T-helper 17 cell (primary cell): ENCODE measurements around the gene ZC2HC1C. TPM values are rescaled to one million over a fixed set of nuclear protein-coding genes. Genes with fewer than 3 reads are reported as not detected.
A peak's percentile ranks its signal among the peaks of the same experiment; 100 is the strongest.
"Not testable (repeated sequence)": the region's sequence is repeated elsewhere in the genome, so short reads cannot be mapped to it uniquely, and the experiment has no call there.

Experiments
- ATAC-seq: fragments of 150-1000 bp; cut with Tn5 transposase; 2 replicates; pipeline ENCODE4 v1.10.0; 2021; ENCODE audit warnings: mild to moderate bottlenecking, moderate library complexity
- DNase-seq, 3 donors: peaks; one replicate each; pipeline versions ENCODE4 v3.0.0 to v3.0.0-alpha.2; 2020 to 2021
- H3K9me3 ChIP-seq: one replicate; pipeline ENCODE4 v1.7.0; 2013; ENCODE audit warnings: low read length, mild to moderate bottlenecking; ENCODE audit not compliant: control insufficient read depth, poor library complexity, severe bottlenecking
- H3K27ac Mint-ChIP-seq: one replicate; pipeline ENCODE4 v1.8.0; 2022; ENCODE audit warnings: mild to moderate bottlenecking, moderate library complexity, mixed read lengths
- H3K27me3 Mint-ChIP-seq: one replicate; pipeline ENCODE4 v1.8.0; 2022; ENCODE audit warnings: mixed read lengths
- H3K36me3 Mint-ChIP-seq: one replicate; pipeline ENCODE4 v1.8.0; 2022; ENCODE audit warnings: low read depth, mixed read lengths
- H3K4me1 Mint-ChIP-seq: one replicate; pipeline ENCODE4 v1.8.0; 2022; ENCODE audit warnings: mild to moderate bottlenecking, mixed read lengths
- H3K4me3 Mint-ChIP-seq: one replicate; pipeline ENCODE4 v1.8.0; 2022; ENCODE audit warnings: mild to moderate bottlenecking, moderate library complexity, mixed read lengths
- total RNA-seq, 4 donors: library from RNA in 2 of 4; stranded (reverse) in 2 of 4; gene quantifications; one replicate each; pipeline ENCODE4 v1.2.3 and lab custom pipeline; 2022 to 2026

The ZC2HC1C gene
- total RNA-seq, 2 donors from 2014 or later: 0.20 to 0.76 TPM

DNA sequence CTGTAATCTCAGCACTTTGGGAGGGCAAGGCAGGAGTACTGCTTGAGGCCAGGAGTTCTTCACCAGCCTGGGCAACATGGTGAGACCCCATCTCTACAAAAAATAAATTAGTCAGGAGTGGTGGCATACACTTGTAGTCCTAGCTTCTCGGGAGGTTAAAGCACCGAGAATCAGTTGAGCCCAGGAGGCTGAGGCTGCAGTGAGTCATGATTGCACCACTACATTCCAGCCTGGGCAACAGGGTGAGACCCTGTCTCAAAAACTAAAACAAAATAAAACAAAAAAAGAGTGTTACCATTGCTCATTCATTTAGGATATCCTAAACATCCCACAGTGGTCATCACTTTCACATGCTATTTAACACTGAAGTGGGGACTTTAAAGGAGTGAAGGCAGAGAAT lies 49.6 kb downstream of the ZC2HC1C start:
- H3K4me3 Mint-ChIP-seq: no peak overlapping the region
- ATAC-seq (no peak), DNase-seq (no peak)
- peaks cover 9% of the 10 kb centered on the region for H3K4me1 Mint-ChIP-seq
- no peak overlapping the region for H3K27ac Mint-ChIP-seq
- H3K36me3 Mint-ChIP-seq: peaks cover 6% of the 10 kb centered on the region
- no peaks in the 10 kb centered on the region for H3K9me3 ChIP-seq
- no peaks in the 10 kb centered on the region for H3K27me3 Mint-ChIP-seq

DNA sequence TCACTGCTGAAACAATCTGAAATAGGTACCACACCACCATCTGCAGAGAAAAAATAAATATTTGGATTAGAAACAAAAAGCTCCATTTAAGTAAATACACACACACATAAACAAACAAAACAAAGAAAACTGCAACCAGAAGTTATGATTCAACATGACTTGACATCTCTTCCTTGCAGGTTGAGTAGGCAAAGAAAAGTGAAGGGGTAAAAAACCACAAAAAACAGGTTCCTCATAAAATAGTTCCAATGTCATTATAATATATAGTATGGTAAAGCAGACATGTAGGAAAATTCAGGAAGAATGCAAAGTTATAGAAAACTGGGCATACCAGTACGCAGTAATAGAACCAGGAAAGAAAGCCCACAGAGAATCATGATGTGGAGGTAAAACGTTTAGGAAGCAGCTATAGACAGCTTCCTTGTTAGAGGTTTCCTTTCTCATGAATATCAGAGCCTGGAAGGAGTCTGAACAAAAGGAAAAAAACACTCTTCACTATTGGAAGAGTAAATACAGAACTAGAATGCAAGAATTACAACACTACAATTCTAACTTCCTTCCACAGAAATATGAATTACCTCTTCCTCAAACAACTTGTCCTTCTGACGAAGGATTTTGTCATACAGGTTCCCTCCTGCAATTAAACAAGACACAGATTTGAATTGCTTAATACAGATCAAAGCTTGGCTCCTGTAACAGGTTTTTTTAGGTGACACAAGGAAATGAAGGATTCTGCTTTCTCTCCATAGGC lies 51.3 kb downstream of the ZC2HC1C start:
- Mint-ChIP-seq H3K36me3 (peaks cover 6% of the 10 kb centered on the region), H3K27ac (peak overlapping the region; percentile 47), H3K27me3 (no peaks in the 10 kb centered on the region), H3K4me3 (no peak overlapping the region), H3K4me1 (peaks cover 17% of the 10 kb centered on the region)
- no peak for DNase-seq
- no peaks in the 10 kb centered on the region for H3K9me3 ChIP-seq
- no peak for ATAC-seq

DNA sequence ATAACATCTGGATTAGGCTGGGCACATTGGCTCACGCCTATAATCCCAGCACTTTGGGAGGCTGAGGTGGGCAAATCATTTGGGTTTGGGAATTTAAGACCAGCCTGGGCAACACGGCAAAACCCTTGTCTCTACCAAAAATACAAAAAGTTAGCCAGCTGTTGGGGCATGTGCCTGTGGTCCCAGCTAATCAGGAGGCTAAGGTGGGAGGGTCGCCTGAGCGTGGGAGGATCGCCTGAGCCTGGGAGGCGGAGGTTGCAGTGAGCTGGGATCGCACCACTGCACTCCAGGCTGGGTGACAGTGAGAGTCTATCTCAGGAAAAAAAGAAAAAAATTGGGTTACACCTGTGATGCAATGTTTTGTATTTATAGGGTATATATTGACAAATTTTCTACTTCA lies 52.1 kb downstream of the ZC2HC1C start:
- DNase-seq: no peak
- Mint-ChIP-seq H3K4me3 (no peak overlapping the region), H3K27me3 (no peaks in the 10 kb centered on the region), H3K36me3 (peaks cover 6% of the 10 kb centered on the region), H3K27ac (peak overlapping the region; percentile 9), H3K4me1 (peaks cover 24% of the 10 kb centered on the region)
- H3K9me3 ChIP-seq: no peaks in the 10 kb centered on the region
- ATAC-seq: no peak

DNA sequence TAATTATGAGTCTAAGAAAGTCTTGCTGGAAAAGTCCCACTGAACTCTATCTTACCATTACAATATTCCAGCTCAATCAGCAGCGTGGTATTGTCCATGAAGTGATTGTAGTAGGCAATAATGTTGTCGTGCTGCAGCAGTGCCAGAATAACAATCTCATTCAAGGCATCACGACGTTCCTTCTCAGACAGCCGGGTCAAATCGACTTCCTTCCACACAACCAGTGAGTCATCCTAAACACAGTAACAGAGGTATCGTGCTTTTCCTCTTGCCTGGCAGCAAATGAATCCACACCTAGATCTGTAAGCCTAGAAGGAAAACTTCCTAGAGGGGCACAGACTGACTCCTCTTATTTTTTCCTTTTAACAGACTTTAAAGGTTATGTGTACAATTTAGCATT lies 54.5 kb downstream of the ZC2HC1C start:
- DNase-seq (no peak), ATAC-seq (peak; percentile 17)
- H3K9me3 ChIP-seq: no peaks in the 10 kb centered on the region
- peak overlapping the region; percentile 59 for H3K4me3 Mint-ChIP-seq
- peaks cover 31% of the 10 kb centered on the region for H3K4me1 Mint-ChIP-seq
- peaks cover 8% of the 10 kb centered on the region for H3K36me3 Mint-ChIP-seq
- peak overlapping the region; percentile 99 for H3K27ac Mint-ChIP-seq
- no peaks in the 10 kb centered on the region for H3K27me3 Mint-ChIP-seq

DNA sequence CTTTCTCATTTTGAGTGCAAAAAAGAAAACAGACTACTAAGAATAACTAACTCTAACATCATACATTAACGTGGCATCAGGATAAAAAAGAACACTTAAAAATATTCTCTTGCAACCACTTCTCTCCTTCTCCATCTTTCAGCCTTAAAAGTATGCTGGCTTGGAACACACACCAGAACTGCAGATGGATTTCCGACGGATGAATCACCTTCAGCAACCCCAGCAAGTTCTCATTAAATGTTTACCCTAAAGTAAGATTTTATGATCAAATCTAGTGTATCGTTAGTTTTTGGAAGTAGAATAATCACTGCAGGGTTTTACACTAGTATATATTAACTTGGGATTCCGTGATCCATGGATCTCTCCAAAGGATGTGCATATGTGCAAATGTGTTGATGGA lies 56.2 kb downstream of the ZC2HC1C start:
- H3K9me3 ChIP-seq: no peaks in the 10 kb centered on the region
- ATAC-seq: no peak
- H3K27ac Mint-ChIP-seq: peak overlapping the region; percentile 99
- H3K36me3 Mint-ChIP-seq: peaks cover 8% of the 10 kb centered on the region
- peak overlapping the region; percentile 89 for H3K4me3 Mint-ChIP-seq
- no peak for DNase-seq
- no peaks in the 10 kb centered on the region for H3K27me3 Mint-ChIP-seq
- peaks cover 31% of the 10 kb centered on the region for H3K4me1 Mint-ChIP-seq

DNA sequence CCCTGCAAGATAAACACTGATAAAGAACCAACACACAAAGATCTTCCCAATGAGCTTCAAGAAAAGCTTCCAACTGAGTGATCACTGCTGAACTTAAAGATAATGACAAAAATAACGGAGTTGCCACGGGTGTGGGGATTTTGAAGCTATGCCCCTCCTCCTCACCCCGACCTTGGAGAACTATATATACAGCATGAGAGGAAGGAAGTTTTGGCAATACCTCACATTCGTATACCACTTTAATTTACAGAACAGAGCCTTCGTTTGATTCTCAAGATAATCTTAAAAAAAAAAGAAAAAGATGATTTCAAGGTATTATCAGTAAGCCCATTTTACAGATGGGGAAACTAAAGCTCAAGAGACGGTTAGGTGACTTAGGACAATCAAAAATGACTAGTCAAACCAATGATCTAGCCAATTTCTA lies 56.7 kb downstream of the ZC2HC1C start:
- Mint-ChIP-seq H3K27ac (peak overlapping the region; percentile 99), H3K27me3 (no peaks in the 10 kb centered on the region), H3K4me1 (peaks cover 31% of the 10 kb centered on the region), H3K36me3 (peaks cover 8% of the 10 kb centered on the region), H3K4me3 (peak overlapping the region; percentile 89)
- ATAC-seq (peak; percentile 56), DNase-seq (no peak)
- no peaks in the 10 kb centered on the region for H3K9me3 ChIP-seq

DNA sequence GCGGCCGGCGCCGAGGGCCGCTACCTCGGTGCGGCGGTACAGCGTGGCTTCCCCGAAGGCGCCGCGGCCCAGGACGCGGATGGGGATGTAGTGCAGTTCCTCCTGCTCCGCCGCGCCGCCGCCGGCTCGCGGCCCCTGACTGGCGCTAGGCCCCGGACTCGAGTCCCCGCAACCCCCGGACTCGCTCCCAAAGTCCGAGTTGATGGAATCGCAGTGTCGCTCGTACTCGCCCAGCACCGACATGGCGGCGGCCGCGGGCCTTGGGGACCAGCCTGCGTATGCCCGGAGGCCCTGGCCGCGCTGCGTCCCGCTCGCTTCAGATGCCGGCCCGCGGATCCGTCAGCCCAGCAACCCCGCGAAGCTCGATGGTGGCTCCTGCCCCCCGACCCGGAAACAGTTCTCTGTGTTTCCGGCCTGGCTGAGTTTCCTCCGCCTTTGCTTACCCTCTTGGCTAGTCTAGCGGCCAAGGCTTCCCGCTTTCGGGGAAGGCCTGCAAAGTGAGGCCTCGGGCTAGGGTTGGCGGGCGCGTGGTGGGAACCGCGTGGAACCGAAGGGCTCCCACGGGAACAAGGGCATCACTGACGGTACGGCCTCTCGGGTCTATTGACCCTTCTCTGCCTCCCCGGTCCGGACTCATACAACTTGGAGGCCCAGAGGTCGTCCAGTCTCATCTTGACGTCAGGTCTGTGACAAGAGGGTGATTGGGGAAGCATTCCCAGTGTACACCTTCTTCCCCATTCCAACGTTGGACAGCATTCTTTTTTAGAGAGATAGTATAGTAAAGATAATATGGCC lies 57.4 kb downstream of the ZC2HC1C start, which contains the start of gene NEK9:
Gene NEK9 (minus strand): TSS at position 370 of the 795 bp plus-strand sequence. CDS start 127 bp downstream, at position 243.
- Mint-ChIP-seq H3K4me3 (peak within 1 kb of the TSS; percentile 89), H3K36me3 (peaks cover 7% of the 10 kb centered on the region), H3K27me3 (no peaks in the 10 kb centered on the region), H3K4me1 (peaks cover 29% of the 10 kb centered on the region), H3K27ac (peak within 1 kb of the TSS; percentile 99)
- no peaks in the 10 kb centered on the region for H3K9me3 ChIP-seq
- peak; percentile 73 to 84 (median 78) for DNase-seq
- peak; percentile 86 for ATAC-seq

DNA sequence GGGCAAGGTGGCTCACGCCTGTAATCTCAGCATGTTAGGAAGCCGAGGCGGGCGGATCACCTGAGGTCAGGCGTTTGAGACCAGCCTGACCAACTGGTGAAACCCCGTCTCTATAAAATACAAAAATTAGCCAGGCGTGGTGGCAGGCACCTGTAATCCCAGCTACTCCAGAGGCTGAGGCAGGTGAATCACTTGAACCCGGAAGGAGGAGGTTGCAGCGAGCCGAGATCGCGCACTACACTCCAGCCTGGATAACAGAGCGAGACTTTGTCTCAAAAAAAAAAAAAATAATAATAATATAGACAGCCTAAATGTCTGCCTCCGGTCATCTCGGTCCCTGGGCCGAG lies 58.0 kb downstream of the ZC2HC1C start:
- peak overlapping the region; percentile 89 for H3K4me3 Mint-ChIP-seq
- DNase-seq, ATAC-seq, H3K27me3 Mint-ChIP-seq, H3K9me3 ChIP-seq, H3K36me3 Mint-ChIP-seq: not testable (repeated sequence)
- H3K27ac Mint-ChIP-seq: peak overlapping the region; percentile 99
- H3K4me1 Mint-ChIP-seq: peaks cover 31% of the 10 kb centered on the region

DNA sequence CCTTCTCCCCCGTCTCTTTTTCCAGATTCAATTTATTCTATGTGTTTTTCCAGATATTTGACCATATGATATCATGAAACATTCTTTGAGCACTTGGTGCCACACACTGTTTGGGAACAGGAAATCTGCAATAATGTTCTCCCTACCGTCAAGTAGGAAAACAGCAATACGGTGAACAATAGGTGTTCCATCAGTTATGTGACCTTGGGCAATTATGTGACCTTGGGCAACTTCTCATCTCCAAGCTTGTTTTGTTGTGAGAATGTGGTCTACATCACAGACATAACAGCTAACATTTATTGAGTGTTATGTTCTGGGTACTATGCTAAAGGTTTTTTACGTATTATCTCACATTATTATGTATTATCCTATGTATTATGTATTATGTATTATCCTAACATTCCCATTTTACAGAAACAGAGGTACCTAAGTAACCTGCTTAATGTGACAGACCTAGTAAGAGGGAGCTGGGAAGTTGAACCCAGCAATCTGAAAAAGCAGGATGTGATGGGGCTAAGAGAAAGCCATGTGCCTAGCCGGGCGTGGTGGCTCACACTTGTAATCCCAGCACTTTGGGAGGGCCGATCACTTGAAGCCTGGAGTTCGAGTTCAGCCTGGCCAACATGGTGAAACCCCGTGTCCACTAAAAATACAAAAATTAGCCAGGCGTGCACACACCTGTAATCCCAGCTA lies 58.6 kb downstream of the ZC2HC1C start:
- DNase-seq (no peak), ATAC-seq (no peak)
- H3K9me3 ChIP-seq: no peaks in the 10 kb centered on the region
- peak overlapping the region; percentile 89 for H3K4me3 Mint-ChIP-seq
- peak overlapping the region; percentile 99 for H3K27ac Mint-ChIP-seq
- H3K27me3 Mint-ChIP-seq: no peaks in the 10 kb centered on the region
- peaks cover 34% of the 10 kb centered on the region for H3K4me1 Mint-ChIP-seq
- peaks cover 7% of the 10 kb centered on the region for H3K36me3 Mint-ChIP-seq

DNA sequence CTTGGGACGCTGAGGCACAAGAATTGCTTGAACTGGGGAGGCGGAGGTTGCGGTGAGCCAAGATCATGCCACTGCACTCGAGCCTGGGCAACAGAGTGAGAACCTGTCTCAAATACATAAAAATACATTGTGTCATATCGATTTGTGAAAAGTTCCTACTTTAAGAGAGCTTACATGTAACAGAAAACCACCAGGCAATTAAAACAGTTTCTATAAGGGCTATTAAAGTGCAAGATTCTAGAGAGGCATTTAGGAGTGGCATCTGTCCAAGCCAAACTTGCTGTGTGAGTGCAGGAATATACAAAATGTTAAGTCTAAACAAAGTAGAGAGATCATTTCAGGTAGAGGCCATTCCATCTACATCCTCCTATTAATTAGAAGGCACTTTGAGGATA lies 59.2 kb downstream of the ZC2HC1C start:
- no peak overlapping the region for H3K4me3 Mint-ChIP-seq
- no peak for ATAC-seq
- no peaks in the 10 kb centered on the region for H3K9me3 ChIP-seq
- no peaks in the 10 kb centered on the region for H3K27me3 Mint-ChIP-seq
- peak overlapping the region; percentile 99 for H3K27ac Mint-ChIP-seq
- H3K4me1 Mint-ChIP-seq: peaks cover 34% of the 10 kb centered on the region
- H3K36me3 Mint-ChIP-seq: peaks cover 9% of the 10 kb centered on the region
- DNase-seq: no peak

Other genes starting within 250 kb of the ZC2HC1C start
- not detected for gene PROX2, start 193.5 kb upstream of the ZC2HC1C start, total RNA-seq
- gene DLST, start 187.7 kb upstream of the ZC2HC1C start, total RNA-seq: 100 to 1,000 TPM; 127 to 134 TPM
- gene RPS6KL1, start 146.4 kb upstream of the ZC2HC1C start, total RNA-seq: 1 to 10 TPM; 1.0 to 1.9 TPM
- gene PGF, start 114.0 kb upstream of the ZC2HC1C start, total RNA-seq: not detected
- 10 to 100 TPM; 22.9 to 25.9 TPM for gene EIF2B2, start 66.7 kb upstream of the ZC2HC1C start, total RNA-seq
- 10 to 100 TPM; 16.5 to 22.0 TPM for gene MLH3, start 18.2 kb upstream of the ZC2HC1C start, total RNA-seq
- gene ACYP1, start 5.6 kb upstream of the ZC2HC1C start, total RNA-seq: 10 to 100 TPM; 11.3 to 16.1 TPM
- 10 to 100 TPM; 61.7 to 63.6 TPM for gene NEK9, start 57.4 kb downstream of the ZC2HC1C start, total RNA-seq
- gene TMED10, start 107.0 kb downstream of the ZC2HC1C start, total RNA-seq: 100 to 1,000 TPM; 190 to 195 TPM
- gene FOS, start 209.2 kb downstream of the ZC2HC1C start, total RNA-seq: 1,000 to 10,000 TPM; 2,179 to 4,074 TPM